SK-N-SH treated with all-trans-retinoic acid at 6 μM for 48 hours (cell line): ENCODE measurements around the gene BICC1.

ENCODE experiments used
- BACH2 ChIP-seq: fragments of 250-450 bp; sonication (Bioruptor Pico); IDR thresholded peaks from 2 replicates; pipeline ENCODE4 v1.9.0; 2021; ENCODE audit warnings: mild to moderate bottlenecking, borderline replicate concordance
- CREB5 ChIP-seq: fragments of 250-450 bp; sonication (Bioruptor Pico); IDR thresholded peaks from 2 replicates; pipeline ENCODE4 v1.5.1; 2020; ENCODE audit warnings: low read depth, mild to moderate bottlenecking, moderate library complexity
- CSDC2 ChIP-seq: fragments of 250-450 bp; sonication (Bioruptor Pico); IDR thresholded peaks from 2 replicates; pipeline ENCODE4 v1.5.0; 2020; ENCODE audit warnings: mild to moderate bottlenecking, moderate library complexity
- GLIS3 ChIP-seq: fragments of 250-450 bp; sonication (Bioruptor Pico); IDR thresholded peaks from 2 replicates; pipeline ENCODE4 v1.5.0; 2020; ENCODE audit warnings: mild to moderate bottlenecking, moderate library complexity
- OSR1 ChIP-seq: fragments of 250-450 bp; sonication (Bioruptor Pico); IDR thresholded peaks from 2 replicates; pipeline ENCODE4 v1.8.0; 2022; ENCODE audit warnings: moderate library complexity, mild to moderate bottlenecking, inconsistent platforms
- PATZ1 ChIP-seq: fragments of 250-450 bp; sonication (Bioruptor Pico); IDR thresholded peaks from 2 replicates; pipeline ENCODE4 v1.8.0; 2020; ENCODE audit warnings: mild to moderate bottlenecking, moderate library complexity, borderline replicate concordance
- RARB ChIP-seq: fragments of 250-450 bp; sonication (Bioruptor Pico); IDR thresholded peaks from 2 replicates; pipeline ENCODE4 v1.8.0; 2021; ENCODE audit warnings: mild to moderate bottlenecking, moderate library complexity
- TSHZ2 ChIP-seq: fragments of 250-450 bp; sonication (Bioruptor Pico); IDR thresholded peaks from 2 replicates; pipeline ENCODE4 v1.5.0; 2020; ENCODE audit warnings: mild to moderate bottlenecking, moderate library complexity
- ZFP3 ChIP-seq: fragments of 250-450 bp; sonication (Bioruptor Pico); IDR thresholded peaks from 2 replicates; pipeline ENCODE4 v1.5.0; 2020; ENCODE audit warnings: mild to moderate bottlenecking, moderate library complexity
- ZFP30 ChIP-seq: fragments of 450-650 bp; formaldehyde crosslinking; IDR thresholded peaks from 2 replicates; pipeline ENCODE4 v1.5.0; 2022; ENCODE audit warnings: mild to moderate bottlenecking, moderate library complexity
- ZNF70 ChIP-seq: fragments of 450-650 bp; formaldehyde crosslinking; IDR thresholded peaks from 2 replicates; pipeline ENCODE4 v1.5.0; 2020; ENCODE audit warnings: mild to moderate bottlenecking, moderate library complexity

GRCh38 chr10:58555170-58555929 is 42.7 kb downstream of the BICC1 start:
- TF ChIP-seq CSDC2, result no peak
- no peak for TF ChIP-seq PATZ1 (CRISPR knock-in tag)
- TF ChIP-seq TSHZ2 (CRISPR knock-in tag), result no peak
- no peak for TF ChIP-seq GLIS3 (CRISPR knock-in tag)
- no peak for TF ChIP-seq ZFP30
- no peak for TF ChIP-seq RARB (CRISPR knock-in tag)
- TF ChIP-seq CREB5 (CRISPR knock-in tag), result no peak
- no peak for TF ChIP-seq BACH2 (CRISPR knock-in tag)
- no peak for TF ChIP-seq OSR1
- no peak for TF ChIP-seq ZFP3 (CRISPR knock-in tag)
- no peak for TF ChIP-seq ZNF70 (CRISPR knock-in tag)
